Measurements from ENCODE around the gene PBX3. TPM values are rescaled to one million over a fixed set of nuclear protein-coding genes. Genes with fewer than 3 reads are reported as not detected.

The PBX3 gene
- total and polyA plus RNA-seq, 7 donors: 4.2 to 12.7 (median 6.6) TPM

DNA sequence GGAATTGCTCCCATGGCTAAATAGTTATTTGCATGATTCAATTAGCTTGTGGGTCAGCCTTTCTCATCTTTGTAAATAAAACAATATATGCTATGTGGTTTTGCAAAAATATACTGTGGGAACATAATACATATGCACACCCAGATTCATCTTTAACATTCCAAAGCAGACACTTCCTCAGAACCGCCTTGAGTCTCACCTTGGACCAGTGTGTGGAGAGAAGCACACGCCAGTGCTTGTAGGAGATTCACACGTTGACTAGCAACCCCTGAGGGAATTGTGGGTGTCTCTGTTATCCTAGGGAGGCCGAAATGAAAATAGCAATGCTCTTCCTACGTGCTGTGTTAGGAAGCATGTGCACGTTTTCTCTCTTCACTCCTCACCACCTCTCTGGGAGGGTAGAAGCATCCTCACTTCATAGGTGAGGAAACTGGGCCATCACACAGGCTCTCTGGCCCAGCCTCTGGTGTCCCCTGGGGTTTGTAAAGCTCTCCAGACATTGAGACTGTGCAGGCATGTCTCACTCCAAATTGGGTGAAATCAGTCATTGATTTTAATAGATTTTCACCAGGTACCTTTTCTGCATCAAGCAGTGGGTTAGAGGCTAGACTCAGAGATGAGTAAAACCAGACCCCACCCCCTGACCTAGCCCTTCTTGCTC lies 221.7 kb downstream of the PBX3 start:
- intact Hi-C loops (cut with DNase I): no loop called here
- no peaks in the 10 kb centered on the region for H3K27me3 ChIP-seq (ENCODE audit: insufficient read depth in 3 of 3, low read length in 2 of 3)
- ATAC-seq (no peak), DNase-seq (no peak)
- TF ChIP-seq, protein P1, sequence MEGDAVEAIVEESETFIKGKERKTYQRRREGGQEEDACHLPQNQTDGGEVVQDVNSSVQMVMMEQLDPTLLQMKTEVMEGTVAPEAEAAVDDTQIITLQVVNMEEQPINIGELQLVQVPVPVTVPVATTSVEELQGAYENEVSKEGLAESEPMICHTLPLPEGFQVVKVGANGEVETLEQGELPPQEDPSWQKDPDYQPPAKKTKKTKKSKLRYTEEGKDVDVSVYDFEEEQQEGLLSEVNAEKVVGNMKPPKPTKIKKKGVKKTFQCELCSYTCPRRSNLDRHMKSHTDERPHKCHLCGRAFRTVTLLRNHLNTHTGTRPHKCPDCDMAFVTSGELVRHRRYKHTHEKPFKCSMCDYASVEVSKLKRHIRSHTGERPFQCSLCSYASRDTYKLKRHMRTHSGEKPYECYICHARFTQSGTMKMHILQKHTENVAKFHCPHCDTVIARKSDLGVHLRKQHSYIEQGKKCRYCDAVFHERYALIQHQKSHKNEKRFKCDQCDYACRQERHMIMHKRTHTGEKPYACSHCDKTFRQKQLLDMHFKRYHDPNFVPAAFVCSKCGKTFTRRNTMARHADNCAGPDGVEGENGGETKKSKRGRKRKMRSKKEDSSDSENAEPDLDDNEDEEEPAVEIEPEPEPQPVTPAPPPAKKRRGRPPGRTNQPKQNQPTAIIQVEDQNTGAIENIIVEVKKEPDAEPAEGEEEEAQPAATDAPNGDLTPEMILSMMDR (IDR thresholded peaks at IDR 0.05): no peak
- H3K9me3 ChIP-seq: no peaks in the 10 kb centered on the region
- 83 to 88% (median 84%) methylated on average over 6 of the region's 6 CpGs for WGBS, 3 donors
- no peaks in the 10 kb centered on the region for H3K36me3 ChIP-seq (ENCODE audit: insufficient read depth in 1 of 2, low read depth in 1 of 2)
- no peaks in the 10 kb centered on the region for H3K4me1 ChIP-seq
- H3K27ac ChIP-seq: no peak overlapping the region
- H3K4me3 ChIP-seq: no peak overlapping the region

DNA sequence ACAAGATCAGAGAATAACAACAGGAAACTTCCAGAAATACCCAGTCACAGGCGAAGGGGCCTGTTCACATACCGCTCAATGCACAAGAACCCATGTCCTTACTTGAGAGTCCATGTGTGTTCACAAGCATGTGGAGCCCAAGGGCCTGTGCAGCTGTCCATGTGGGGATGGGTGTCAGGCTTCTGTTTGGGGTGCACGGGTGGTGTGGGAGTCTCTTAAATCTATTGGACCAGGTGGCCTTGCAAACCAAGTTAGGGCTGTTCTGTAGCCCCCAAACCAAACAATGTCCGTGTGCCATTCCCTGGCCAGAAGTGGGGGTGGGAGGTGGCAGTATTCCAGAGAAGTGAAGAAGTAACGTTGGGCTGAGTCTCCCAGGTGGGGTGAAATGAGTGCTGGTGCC lies 222.3 kb downstream of the PBX3 start:
- no peak for ATAC-seq
- no peaks in the 10 kb centered on the region for H3K4me1 ChIP-seq
- no peak overlapping the region for H3K4me3 ChIP-seq
- no peaks in the 10 kb centered on the region for H3K9me3 ChIP-seq
- TF ChIP-seq, protein P1 (IDR thresholded peaks at IDR 0.05): no peak
- intact Hi-C loops (cut with DNase I): no loop called here
- DNase-seq: no peak
- 76 to 80% (median 78%) methylated on average over 5 of the region's 5 CpGs for WGBS, 3 donors
- no peaks in the 10 kb centered on the region for H3K27me3 ChIP-seq (ENCODE audit: insufficient read depth in 3 of 3, low read length in 2 of 3)
- H3K27ac ChIP-seq: no peak overlapping the region
- H3K36me3 ChIP-seq (ENCODE audit: insufficient read depth in 1 of 2, low read depth in 1 of 2): no peaks in the 10 kb centered on the region

DNA sequence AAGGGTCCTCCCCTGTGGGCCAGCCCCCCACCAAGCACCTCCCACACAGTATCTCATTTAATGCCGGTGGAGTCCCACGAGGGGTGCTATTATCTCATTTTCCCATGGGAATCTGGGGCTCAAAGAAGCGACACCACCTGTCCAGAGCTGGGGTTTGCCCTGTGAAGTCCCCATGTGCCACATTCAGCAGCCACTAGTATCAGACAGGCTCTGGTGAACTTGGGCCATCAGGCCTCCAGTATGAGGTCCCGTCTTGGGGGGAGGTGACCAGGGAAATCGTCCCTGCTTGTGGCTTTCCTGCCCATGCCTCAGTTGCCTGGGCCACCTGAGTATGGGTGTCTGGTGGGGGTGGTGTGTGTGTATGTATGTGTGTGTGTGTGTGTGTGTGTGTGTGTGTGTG lies 222.7 kb downstream of the PBX3 start:
- Histone ChIP-seq H3K36me3 (ENCODE audit: insufficient read depth in 1 of 2, low read depth in 1 of 2) (no peaks in the 10 kb centered on the region), H3K9me3 (no peaks in the 10 kb centered on the region), H3K4me3 (no peak overlapping the region), H3K27ac (no peak overlapping the region), H3K4me1 (no peaks in the 10 kb centered on the region), H3K27me3 (ENCODE audit: insufficient read depth in 3 of 3, low read length in 2 of 3) (no peaks in the 10 kb centered on the region)
- DNase-seq (no peak), ATAC-seq (no peak)
- TF ChIP-seq, protein P1 (IDR thresholded peaks at IDR 0.05): no peak
- intact Hi-C loops (cut with DNase I): no loop called here
- 72 to 74% (median 73%) methylated on average over 5 of the region's 5 CpGs for WGBS, 3 donors

DNA sequence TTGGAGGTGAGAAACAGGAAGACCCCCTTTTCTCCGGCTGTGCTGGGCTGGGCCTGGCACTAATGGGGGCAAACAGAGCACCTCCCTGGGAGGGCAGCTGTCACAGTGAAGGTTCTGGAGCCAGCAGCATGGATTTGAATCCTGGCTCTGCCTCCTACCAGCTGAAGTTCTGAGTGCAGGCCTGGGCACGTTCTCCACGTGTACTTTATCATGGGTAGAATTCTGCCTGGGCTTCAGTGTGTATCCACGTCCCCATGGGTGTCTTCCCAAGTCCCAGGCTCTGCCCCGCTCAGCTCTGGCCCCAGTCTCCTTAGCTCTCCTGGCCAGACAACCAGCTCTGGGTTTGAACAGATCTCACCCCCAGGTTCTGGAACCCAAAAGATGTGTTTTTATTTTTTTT lies 223.2 kb downstream of the PBX3 start:
- 44 to 78% (median 49%) methylated on average over 5 of the region's 5 CpGs for WGBS, 3 donors
- no peak for ATAC-seq
- intact Hi-C loops (cut with DNase I): no loop called here

More for the DNA sequence above, 223.2 kb downstream of the PBX3 start:
- no peaks in the 10 kb centered on the region for H3K36me3 ChIP-seq (ENCODE audit: insufficient read depth in 1 of 2, low read depth in 1 of 2)
- H3K4me3 ChIP-seq: no peak overlapping the region
- no peak overlapping the region for H3K27ac ChIP-seq
- H3K4me1 ChIP-seq: no peaks in the 10 kb centered on the region
- DNase-seq: no peak
- no peaks in the 10 kb centered on the region for H3K27me3 ChIP-seq (ENCODE audit: insufficient read depth in 3 of 3, low read length in 2 of 3)
- TF ChIP-seq, protein P1 (IDR thresholded peaks at IDR 0.05): no peak
- no peaks in the 10 kb centered on the region for H3K9me3 ChIP-seq

All from psoas muscle (tissue), 8 donors.